Testis (tissue), 2 donors: ENCODE data around the gene AMBRA1.
A peak's percentile ranks its signal among the peaks of the same experiment; 100 is the strongest.

Experiments used
- CTCF ChIP-seq, 3 experiments: fragments of 450-650 bp in 2 of 3; fragments of 200-600 bp in 1 of 3; sonication (generic) in 1 of 3; IDR thresholded peaks; one replicate each; pipeline ENCODE4 v1.5.1; 2016 to 2019; ENCODE audit warnings: antibody characterized with exemption in 3 of 3, mild to moderate bottlenecking in 2 of 3, moderate library complexity in 1 of 3
- POLR2A ChIP-seq: fragments of 450-650 bp; IDR thresholded peaks from one replicate; pipeline ENCODE4 v1.6.1; 2017; ENCODE audit warnings: antibody characterized with exemption, mild to moderate bottlenecking, moderate library complexity

DNA sequence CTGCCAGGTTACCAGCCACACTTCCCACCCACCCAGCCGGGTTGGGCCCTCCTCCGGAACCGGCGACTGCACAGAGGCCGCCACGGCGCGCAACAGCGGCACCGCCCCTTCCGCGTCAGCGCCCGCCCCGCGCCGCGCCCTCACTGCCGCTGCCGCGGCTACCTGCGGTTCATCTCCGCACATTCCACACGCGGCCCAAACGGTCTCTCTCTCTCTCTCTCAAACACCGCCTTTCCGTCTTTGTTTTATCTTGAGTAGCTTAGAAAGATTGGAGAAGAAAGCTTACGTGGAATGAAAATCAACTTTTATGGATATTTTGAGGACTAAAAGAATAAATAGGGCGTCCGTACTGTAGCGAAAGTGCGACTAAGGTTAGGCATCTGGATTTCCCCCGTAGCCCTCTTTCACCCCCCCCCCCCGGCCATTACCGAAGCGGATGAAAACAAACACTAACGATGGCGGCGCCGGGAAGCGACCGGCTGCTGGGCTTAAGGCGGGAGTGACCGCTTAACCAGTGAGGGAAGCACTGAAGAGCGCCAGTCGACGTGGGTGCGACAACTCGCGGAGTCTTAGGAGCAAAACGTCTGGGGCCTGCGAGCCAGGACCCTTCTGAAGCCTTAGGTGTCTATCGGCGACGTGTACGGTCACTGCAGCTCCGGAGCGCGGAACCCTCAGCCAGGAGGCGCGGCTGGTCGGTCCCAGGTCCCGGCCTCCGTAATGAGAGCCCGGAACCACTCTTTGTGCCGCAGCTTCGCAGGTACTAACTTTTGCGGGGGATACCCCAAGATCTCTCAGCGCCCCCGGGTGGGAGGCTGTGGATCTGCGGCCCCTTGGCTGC is 23.5 kb upstream of the AMBRA1 start, which contains the start of the genes ATG13 and HARBI1:
- no peak for TF ChIP-seq POLR2A
- peak; percentile 53 to 70 (median 69) for TF ChIP-seq CTCF (IDR thresholded peaks at IDR 0.05)
